Progenitor cell of endocrine pancreas (in vitro differentiated cells): ENCODE results near the gene SPTBN4. TPM values are rescaled to one million over a fixed set of nuclear protein-coding genes. Genes with fewer than 3 reads are reported as not detected.

Experiments
- DNase-seq: peaks from one replicate; pipeline ENCODE4 v3.0.0; 2021; ENCODE audit warnings: low spot score; ENCODE audit not compliant: unreplicated experiment
- H3K27ac Mint-ChIP-seq: 2 replicates; pipeline ENCODE4 v1.8.0; 2021; ENCODE audit warnings: mild to moderate bottlenecking, moderate library complexity, mixed read lengths
- H3K27me3 Mint-ChIP-seq: 2 replicates; pipeline ENCODE4 v1.8.0; 2021; ENCODE audit warnings: mixed read lengths
- H3K36me3 Mint-ChIP-seq: 2 replicates; pipeline ENCODE4 v1.8.0; 2022; ENCODE audit warnings: mixed read lengths; ENCODE audit not compliant: insufficient read depth
- H3K4me1 Mint-ChIP-seq: 2 replicates; pipeline ENCODE4 v1.8.0; 2021; ENCODE audit warnings: low read depth, mixed read lengths
- H3K4me3 Mint-ChIP-seq: 2 replicates; pipeline ENCODE4 v1.8.0; 2021; ENCODE audit warnings: low read depth, mild to moderate bottlenecking, moderate library complexity, mixed read lengths
- H3K9me3 Mint-ChIP-seq: 2 replicates; pipeline ENCODE4 v1.8.0; 2021; ENCODE audit warnings: low read depth, mixed read lengths
- total RNA-seq: library from RNA; stranded (reverse); gene quantifications from 2 replicates; pipeline ENCODE4 v1.2.1, GENCODE V29; 2021
- TF ChIP-seq, protein P1 (sequence below): fragments of 200-600 bp; sonication (generic); IDR thresholded peaks from one replicate; pipeline ENCODE4 v1.5.0; 2021; ENCODE audit warnings: antibody characterized with exemption, mild to moderate bottlenecking; ENCODE audit not compliant: unreplicated experiment

The SPTBN4 gene
- total RNA-seq, 1 donor from 2014 or later, result 3.1 TPM

DNA sequence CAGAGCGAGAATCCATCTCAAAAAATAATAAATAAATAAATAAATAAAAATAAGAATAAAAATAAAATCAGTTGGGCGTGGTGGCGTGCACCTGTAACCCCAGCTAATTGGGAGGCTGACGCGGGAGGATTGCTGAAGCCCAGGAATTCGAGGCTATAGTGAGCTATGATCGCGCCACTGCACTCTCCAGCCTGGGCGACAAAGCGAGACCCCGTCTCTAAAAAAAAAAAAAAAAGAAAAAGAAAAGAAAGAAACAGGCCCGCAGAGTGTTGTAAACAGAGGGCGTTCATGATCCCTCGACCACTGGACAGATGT lies 46.4 kb upstream of the SPTBN4 start:
- DNase-seq, result no peak
- Mint-ChIP-seq H3K4me1 (peaks cover 12% of the 10 kb centered on the region), H3K36me3 (no peaks in the 10 kb centered on the region), H3K9me3 (no peaks in the 10 kb centered on the region), H3K4me3 (peak overlapping the region; percentile 71), H3K27me3 (peaks cover 2% of the 10 kb centered on the region), H3K27ac (peak overlapping the region; percentile 97)
- TF ChIP-seq, protein P1, sequence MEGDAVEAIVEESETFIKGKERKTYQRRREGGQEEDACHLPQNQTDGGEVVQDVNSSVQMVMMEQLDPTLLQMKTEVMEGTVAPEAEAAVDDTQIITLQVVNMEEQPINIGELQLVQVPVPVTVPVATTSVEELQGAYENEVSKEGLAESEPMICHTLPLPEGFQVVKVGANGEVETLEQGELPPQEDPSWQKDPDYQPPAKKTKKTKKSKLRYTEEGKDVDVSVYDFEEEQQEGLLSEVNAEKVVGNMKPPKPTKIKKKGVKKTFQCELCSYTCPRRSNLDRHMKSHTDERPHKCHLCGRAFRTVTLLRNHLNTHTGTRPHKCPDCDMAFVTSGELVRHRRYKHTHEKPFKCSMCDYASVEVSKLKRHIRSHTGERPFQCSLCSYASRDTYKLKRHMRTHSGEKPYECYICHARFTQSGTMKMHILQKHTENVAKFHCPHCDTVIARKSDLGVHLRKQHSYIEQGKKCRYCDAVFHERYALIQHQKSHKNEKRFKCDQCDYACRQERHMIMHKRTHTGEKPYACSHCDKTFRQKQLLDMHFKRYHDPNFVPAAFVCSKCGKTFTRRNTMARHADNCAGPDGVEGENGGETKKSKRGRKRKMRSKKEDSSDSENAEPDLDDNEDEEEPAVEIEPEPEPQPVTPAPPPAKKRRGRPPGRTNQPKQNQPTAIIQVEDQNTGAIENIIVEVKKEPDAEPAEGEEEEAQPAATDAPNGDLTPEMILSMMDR, result no peak

GRCh38 chr19:40420766-40421765 lies 45.7 kb upstream of the SPTBN4 start:
- H3K9me3 Mint-ChIP-seq, result no peaks in the 10 kb centered on the region
- H3K4me1 Mint-ChIP-seq, result peaks cover 12% of the 10 kb centered on the region
- DNase-seq, result peak; percentile 87
- H3K27me3 Mint-ChIP-seq, result peaks cover 2% of the 10 kb centered on the region
- peak overlapping the region; percentile 97 for H3K27ac Mint-ChIP-seq
- peak overlapping the region; percentile 71 for H3K4me3 Mint-ChIP-seq
- TF ChIP-seq, protein P1, result peak; percentile 98
- no peaks in the 10 kb centered on the region for H3K36me3 Mint-ChIP-seq

- Mint-ChIP-seq H3K4me3 (no peak overlapping the region), H3K9me3 (no peaks in the 10 kb centered on the region), H3K4me1 (peaks cover 12% of the 10 kb centered on the region), H3K27ac (peak overlapping the region; percentile 97), H3K36me3 (no peaks in the 10 kb centered on the region), H3K27me3 (peaks cover 2% of the 10 kb centered on the region)
- TF ChIP-seq, protein P1, result no peak
- DNase-seq, result no peak
Observed at GRCh38 chr19:40421993-40422747, 44.6 kb upstream of the SPTBN4 start.

GRCh38 chr19:40422748-40423566 lies 43.8 kb upstream of the SPTBN4 start:
- Mint-ChIP-seq H3K4me3 (no peak overlapping the region), H3K36me3 (no peaks in the 10 kb centered on the region), H3K27ac (peak overlapping the region; percentile 77), H3K9me3 (no peaks in the 10 kb centered on the region), H3K4me1 (peaks cover 12% of the 10 kb centered on the region), H3K27me3 (peaks cover 2% of the 10 kb centered on the region)
- no peak for DNase-seq
- TF ChIP-seq, protein P1, result no peak
